A549 (cell line): ENCODE measurements around the gene ASXL2. TPM values are rescaled to one million over a fixed set of nuclear protein-coding genes. Genes with fewer than 3 reads are reported as not detected.

Source experiments
- ATAC-seq, 2 experiments: fragments of 200-7000 bp in 1 of 2; fragments of >200 bp in 1 of 2; cut with Nextera tagmentation in 1 of 2; cut with Tn5 transposase in 1 of 2; 3 replicates each; pipeline versions ENCODE4 v1.8.0 to v1.9.1; 2018 to 2020; ENCODE audit warnings: mild to moderate bottlenecking in 1 of 2, moderate library complexity in 1 of 2
- CTCF ChIA-PET: fragments of 300-600 bp; sonication (Branson Sonifier 250); formaldehyde crosslinking; extraction: SDS; loops from one replicate; lab custom pipeline; 2021; ENCODE audit warnings: antibody characterized with exemption, inconsistent platforms; lab: Yijun Ruan, JAX
- POLR2A ChIA-PET: fragments of 350-600 bp; formaldehyde crosslinking; extraction: SDS; loops from one replicate; lab custom pipeline; 2021; ENCODE audit warnings: antibody characterized with exemption, inconsistent platforms; lab: Yijun Ruan, JAX
- DNase-seq, 2 experiments: peaks; one replicate each; pipeline versions ENCODE4 v3.0.0 to v3.0.0-alpha.2; 2011 to 2016; ENCODE audit warnings: low read depth in 1 of 2, low spot score in 1 of 2
- FAIRE-seq: peaks from 2 replicates; lab custom pipeline; 2011; peaks lifted over from hg19 to GRCh38; lab: Jason Lieb, UNC
- H3K27ac ChIP-seq, 2 experiments: fragments of >200 bp; sonication (Bioruptor Twin); formaldehyde crosslinking; 3 replicates each; pipeline ENCODE4 v1.5.1; 2016 to 2017
- H3K4me1 ChIP-seq: fragments of >200 bp; sonication (Bioruptor Twin); formaldehyde crosslinking; 3 replicates; pipeline ENCODE4 v1.6.1; 2016
- H3K4me2 ChIP-seq: fragments of >200 bp; sonication (Bioruptor Twin); formaldehyde crosslinking; 3 replicates; pipeline ENCODE4 v1.6.1; 2016
- H3K4me3 ChIP-seq: fragments of >200 bp; sonication (Bioruptor Twin); formaldehyde crosslinking; 3 replicates; pipeline ENCODE4 v1.5.1; 2016
- H3K9me3 ChIP-seq: fragments of >200 bp; sonication (Bioruptor Twin); formaldehyde crosslinking; 3 replicates; pipeline ENCODE4 v1.6.1; 2016
- CBX2 ChIP-seq: fragments of 200-600 bp; sonication (generic); IDR thresholded peaks from 2 replicates; pipeline ENCODE4 v1.6.1; 2016; ENCODE audit warnings: low read depth, mild to moderate bottlenecking, borderline replicate concordance
- CHD2 ChIP-seq: fragments of 150-350 bp; IDR thresholded peaks from 2 replicates; pipeline ENCODE4 v1.6.1; 2014; ENCODE audit warnings: low read length; ENCODE audit not compliant: partially characterized antibody
- EP300 ChIP-seq, 2 experiments: fragments of >200 bp; sonication (Bioruptor Twin); formaldehyde crosslinking; IDR thresholded peaks; 2 replicates in 1 of 2; 3 replicates in 1 of 2; pipeline ENCODE4 v1.6.1; 2016 to 2017
- ESRRA ChIP-seq: fragments of 150-350 bp; IDR thresholded peaks from 2 replicates; pipeline ENCODE4 v1.6.1; 2014; ENCODE audit warnings: mild to moderate bottlenecking, low read length, borderline replicate concordance
- FOSL2 ChIP-seq, 2 experiments: fragments of 450-650 bp in 1 of 2; fragments of >200 bp in 1 of 2; sonication (Bioruptor Twin) in 1 of 2; formaldehyde crosslinking; IDR thresholded peaks; 2 replicates each; pipeline versions ENCODE4 v1.5.0 to v1.6.1; 2016 to 2020; ENCODE audit warnings: mild to moderate bottlenecking in 1 of 2, moderate library complexity in 1 of 2
- FOXS1 ChIP-seq: fragments of 250-450 bp; sonication (Bioruptor Pico); IDR thresholded peaks from 2 replicates; pipeline ENCODE4 v1.5.0; 2020; ENCODE audit warnings: mild to moderate bottlenecking, moderate library complexity
- HDAC2 ChIP-seq: fragments of 200-600 bp; sonication (generic); IDR thresholded peaks from 2 replicates; pipeline ENCODE4 v1.6.1; 2016
- HOXA7 ChIP-seq: fragments of 250-450 bp; sonication (Bioruptor Pico); IDR thresholded peaks from 2 replicates; pipeline ENCODE4 v1.5.0; 2020; ENCODE audit warnings: mild to moderate bottlenecking, moderate library complexity
- HOXB5 ChIP-seq: fragments of 250-450 bp; sonication (Bioruptor Pico); IDR thresholded peaks from 2 replicates; pipeline ENCODE4 v1.5.0; 2020; ENCODE audit warnings: mild to moderate bottlenecking, moderate library complexity
- JUN ChIP-seq, 2 experiments: fragments of >200 bp; sonication (Bioruptor Twin); formaldehyde crosslinking; IDR thresholded peaks; 2 replicates in 1 of 2; 3 replicates in 1 of 2; pipeline ENCODE4 v1.6.1; 2016 to 2017
- KDM5A ChIP-seq: fragments of 200-600 bp; sonication (generic); IDR thresholded peaks from 2 replicates; pipeline ENCODE4 v1.6.1; 2016; ENCODE audit warnings: antibody characterized with exemption, mild to moderate bottlenecking
- MAFK ChIP-seq: fragments of 450-650 bp; IDR thresholded peaks from 2 replicates; pipeline ENCODE4 v1.6.1; 2014; ENCODE audit not compliant: partially characterized antibody
- MYC ChIP-seq: IDR thresholded peaks from 2 replicates; pipeline ENCODE4 v1.6.1; 2012; ENCODE audit warnings: mild to moderate bottlenecking, inconsistent platforms, low read length, improper control_type of control experiment, borderline replicate concordance
- PHF8 ChIP-seq: fragments of 200-600 bp; sonication (generic); IDR thresholded peaks from 2 replicates; pipeline ENCODE4 v1.6.1; 2016; ENCODE audit warnings: low read depth, mild to moderate bottlenecking, antibody characterized with exemption, moderate library complexity, borderline replicate concordance
- POLR2A ChIP-seq: IDR thresholded peaks from 2 replicates; pipeline ENCODE4 v1.6.1; 2012; ENCODE audit warnings: mild to moderate bottlenecking, low read length
- POLR2AphosphoS2 ChIP-seq: conservative IDR thresholded peaks from 2 replicates; pipeline ENCODE4 v1.6.1; 2012; ENCODE audit warnings: low read length, improper control_type of control experiment, inconsistent platforms
- RAD21 ChIP-seq, 2 experiments: fragments of >200 bp in 1 of 2; sonication (Bioruptor Twin) in 1 of 2; formaldehyde crosslinking in 1 of 2; IDR thresholded peaks in 1 of 2; conservative IDR thresholded peaks in 1 of 2; 2 replicates in 1 of 2; 3 replicates in 1 of 2; pipeline ENCODE4 v1.6.1; 2012 to 2018; ENCODE audit warnings: inconsistent platforms in 1 of 2
- RARB ChIP-seq: fragments of 250-450 bp; sonication (Bioruptor Pico); IDR thresholded peaks from 2 replicates; pipeline ENCODE4 v1.8.0; 2021; ENCODE audit warnings: mild to moderate bottlenecking, moderate library complexity
- REST ChIP-seq: fragments of 200-600 bp; sonication (generic); IDR thresholded peaks from 2 replicates; pipeline ENCODE4 v1.6.1; 2016; ENCODE audit warnings: antibody characterized with exemption, mild to moderate bottlenecking, moderate library complexity
- RNF2 ChIP-seq: fragments of 200-600 bp; sonication (generic); IDR thresholded peaks from 2 replicates; pipeline ENCODE4 v1.6.1; 2016; ENCODE audit warnings: low read depth, mild to moderate bottlenecking, antibody characterized with exemption, moderate library complexity, borderline replicate concordance
- SMC3 ChIP-seq: fragments of >200 bp; sonication (Bioruptor Twin); formaldehyde crosslinking; IDR thresholded peaks from 3 replicates; pipeline ENCODE4 v1.6.1; 2018; ENCODE audit warnings: inconsistent platforms
- WGBS: methylation state at CpG from one replicate; pipeline ENCODE4 v1.1.6; 2017; ENCODE audit errors: missing lambda C conversion rate; 5-methylcytosine and 5-hydroxymethylcytosine counted together
- polyA plus RNA-seq, 4 experiments: library from polyadenylated mRNA; depleted of rRNA in 3 of 4; stranded (reverse); fragments of >200 nt; fragmentation: RNase III in 1 of 4; extraction: RNeasy Plus Mini Kit Qiagen cat#74134 plus additional on column Dnase treatment in 1 of 4; gene quantifications; 2 replicates in 3 of 4; 3 replicates in 1 of 4; pipeline ENCODE4 v1.2.3, GENCODE V29; 2011 to 2017
- TF ChIP-seq, protein P1 (sequence below): fragments of >200 bp; sonication (Bioruptor Twin); formaldehyde crosslinking; IDR thresholded peaks from 3 replicates; pipeline ENCODE4 v1.5.1; 2016
- TF ChIP-seq, protein P2 (sequence below): fragments of 250-450 bp; sonication (Bioruptor Pico); IDR thresholded peaks from 2 replicates; pipeline ENCODE4 v1.5.0; 2021; ENCODE audit warnings: mild to moderate bottlenecking, moderate library complexity, borderline replicate concordance

ASXL2 gene
- polyA plus RNA-seq, 2 of the 4 experiments (the other 2 are of a cell fraction), result 10.3 to 26.4 TPM

GRCh38 chr2:25701801-25702200, 176.5 kb downstream of the ASXL2 start:
- ChIA-PET POLR2A (no interaction called here), CTCF (interaction anchor here (0.7 to 6.8 kb wide), 11 partner anchors 8 to 302 kb away, joined by 3 to 126 read pairs (median 33); no protein-coding TSS in a partner anchor)
- WGBS, result 89% methylated on average over 8 of the region's 9 CpGs
- FAIRE-seq (no peak), ATAC-seq (0 out of 6 replicates have a peak, but pooled peaks of 1 of the 2 experiments have one; percentile 14), DNase-seq (no peak)
- Histone ChIP-seq H3K9me3 (no peaks in the 10 kb centered on the region), H3K4me2 (no peak overlapping the region), H3K27ac (no peak overlapping the region), H3K4me1 (peaks cover 13% of the 10 kb centered on the region; the same call in 1 of the 3 replicates), H3K4me3 (no peak overlapping the region)
- no peak for TF ChIP-seq PHF8
- no peak for TF ChIP-seq CHD2
- no peak for TF ChIP-seq FOSL2 (IDR thresholded peaks at IDR 0.05)
- TF ChIP-seq FOSL2 (CRISPR knock-in tag; IDR thresholded peaks at IDR 0.05), result no peak
- TF ChIP-seq JUN (IDR thresholded peaks at IDR 0.05), result no peak
- TF ChIP-seq KDM5A, result no peak
- no peak for TF ChIP-seq SMC3
- no peak for TF ChIP-seq CBX2
- TF ChIP-seq MYC, result no peak
- no peak for TF ChIP-seq POLR2AphosphoS2
- TF ChIP-seq FOXS1 (CRISPR knock-in tag), result no peak
- TF ChIP-seq POLR2A, result no peak
- no peak for TF ChIP-seq RARB (CRISPR knock-in tag)
- TF ChIP-seq MAFK, result no peak
- TF ChIP-seq HOXB5 (CRISPR knock-in tag), result no peak
- TF ChIP-seq HDAC2, result no peak
- TF ChIP-seq HOXA7 (CRISPR knock-in tag), result no peak

- Histone ChIP-seq H3K4me1 (peaks cover 13% of the 10 kb centered on the region; the same call in 1 of the 3 replicates), H3K27ac (no peak overlapping the region), H3K4me2 (peak overlapping the region; percentile 39; the same call in 2 of the 3 replicates), H3K9me3 (no peaks in the 10 kb centered on the region), H3K4me3 (no peak overlapping the region)
- peak; percentile 55 to 70 for DNase-seq
- CTCF ChIA-PET, result interaction anchor here (0.6 to 6.8 kb wide), 32 partner anchors 10 to 534 kb away, joined by 3 to 126 read pairs (median 5); partner anchors contain the start of gene DNMT3A
- peak; percentile 79 for TF ChIP-seq SMC3
- 0 out of 2 replicates have a peak, but pooled peaks have one; percentile 48 for TF ChIP-seq ESRRA
- no peak for TF ChIP-seq RNF2
- TF ChIP-seq, protein P1, sequence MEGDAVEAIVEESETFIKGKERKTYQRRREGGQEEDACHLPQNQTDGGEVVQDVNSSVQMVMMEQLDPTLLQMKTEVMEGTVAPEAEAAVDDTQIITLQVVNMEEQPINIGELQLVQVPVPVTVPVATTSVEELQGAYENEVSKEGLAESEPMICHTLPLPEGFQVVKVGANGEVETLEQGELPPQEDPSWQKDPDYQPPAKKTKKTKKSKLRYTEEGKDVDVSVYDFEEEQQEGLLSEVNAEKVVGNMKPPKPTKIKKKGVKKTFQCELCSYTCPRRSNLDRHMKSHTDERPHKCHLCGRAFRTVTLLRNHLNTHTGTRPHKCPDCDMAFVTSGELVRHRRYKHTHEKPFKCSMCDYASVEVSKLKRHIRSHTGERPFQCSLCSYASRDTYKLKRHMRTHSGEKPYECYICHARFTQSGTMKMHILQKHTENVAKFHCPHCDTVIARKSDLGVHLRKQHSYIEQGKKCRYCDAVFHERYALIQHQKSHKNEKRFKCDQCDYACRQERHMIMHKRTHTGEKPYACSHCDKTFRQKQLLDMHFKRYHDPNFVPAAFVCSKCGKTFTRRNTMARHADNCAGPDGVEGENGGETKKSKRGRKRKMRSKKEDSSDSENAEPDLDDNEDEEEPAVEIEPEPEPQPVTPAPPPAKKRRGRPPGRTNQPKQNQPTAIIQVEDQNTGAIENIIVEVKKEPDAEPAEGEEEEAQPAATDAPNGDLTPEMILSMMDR, result peak; percentile 68
- peak; percentile 63 to 77 for TF ChIP-seq RAD21 (conservative IDR thresholded peaks at IDR 0.05 in 1 of 2, IDR thresholded peaks at IDR 0.05 in 1 of 2)
- TF ChIP-seq REST, result no peak
- no peak for TF ChIP-seq POLR2A
- TF ChIP-seq MAFK, result no peak
- TF ChIP-seq, protein P2, sequence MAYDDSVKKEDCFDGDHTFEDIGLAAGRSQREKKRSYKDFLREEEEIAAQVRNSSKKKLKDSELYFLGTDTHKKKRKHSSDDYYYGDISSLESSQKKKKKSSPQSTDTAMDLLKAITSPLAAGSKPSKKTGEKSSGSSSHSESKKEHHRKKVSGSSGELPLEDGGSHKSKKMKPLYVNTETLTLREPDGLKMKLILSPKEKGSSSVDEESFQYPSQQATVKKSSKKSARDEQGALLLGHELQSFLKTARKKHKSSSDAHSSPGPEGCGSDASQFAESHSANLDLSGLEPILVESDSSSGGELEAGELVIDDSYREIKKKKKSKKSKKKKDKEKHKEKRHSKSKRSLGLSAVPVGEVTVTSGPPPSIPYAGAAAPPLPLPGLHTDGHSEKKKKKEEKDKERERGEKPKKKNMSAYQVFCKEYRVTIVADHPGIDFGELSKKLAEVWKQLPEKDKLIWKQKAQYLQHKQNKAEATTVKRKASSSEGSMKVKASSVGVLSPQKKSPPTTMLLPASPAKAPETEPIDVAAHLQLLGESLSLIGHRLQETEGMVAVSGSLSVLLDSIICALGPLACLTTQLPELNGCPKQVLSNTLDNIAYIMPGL, result no peak
- no peak for TF ChIP-seq EP300 (IDR thresholded peaks at IDR 0.05)
- no peak for TF ChIP-seq POLR2AphosphoS2
- TF ChIP-seq FOSL2 (IDR thresholded peaks at IDR 0.05), result no peak
- peak; percentile 81 for TF ChIP-seq FOSL2 (CRISPR knock-in tag; IDR thresholded peaks at IDR 0.05)
- TF ChIP-seq, all 56 proteins: peak for 5
- ATAC-seq, result peak; percentile 75 to 82
- peak; percentile 59 for FAIRE-seq
- POLR2A ChIA-PET, result interaction anchor here (0.8 to 1.0 kb wide), 2 partner anchors 9 to 26 kb away, joined by 3 to 4 read pairs; no protein-coding TSS in a partner anchor
- 13% methylated on average over 6 of the region's 6 CpGs for WGBS
Observed at GRCh38 chr2:25700221-25700660, 178.0 kb downstream of the ASXL2 start.
